ENCODE results near the gene MISP. TPM values are rescaled to one million over a fixed set of nuclear protein-coding genes. Genes with fewer than 3 reads are reported as not detected.

Gene MISP
- total RNA-seq, 4 donors from 2014 or later, result 0.11 to 1.3 (median 1.0) TPM; not detected in 1

DNA sequence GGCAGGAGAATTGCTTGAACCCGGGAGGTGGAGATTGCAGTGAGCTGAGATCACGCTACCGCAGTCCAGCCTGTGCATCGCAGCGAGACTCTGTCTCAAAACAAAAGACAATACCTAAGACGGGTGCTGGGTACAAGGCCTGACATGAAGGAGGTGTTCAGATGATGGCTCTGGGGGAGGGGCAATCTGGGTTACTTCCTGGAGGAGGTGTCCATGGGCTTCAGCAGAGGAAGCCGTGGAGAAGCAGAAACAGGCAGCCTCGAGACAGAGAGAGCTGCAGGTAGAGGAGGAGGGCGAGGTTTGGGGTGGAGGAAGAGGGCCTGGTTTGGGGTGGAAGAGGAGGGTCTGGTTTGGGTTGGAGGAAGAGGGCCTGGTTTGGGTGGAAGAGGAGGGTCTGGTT is 3.6 kb downstream of the MISP start:
- no peak for DNase-seq
- 83 to 85% methylated on average over 9 of the region's 9 CpGs for WGBS, 2 donors
- H3K27me3 ChIP-seq, result peaks cover 0 to 34% (median 0%) of the 10 kb centered on the region in 4 donors
- no peaks in the 10 kb centered on the region for H3K36me3 ChIP-seq
- H3K4me3 ChIP-seq, result no peak overlapping the region
- H3K4me1 ChIP-seq, result peaks cover 8 to 22% (median 8%) of the 10 kb centered on the region in 3 donors
- intact Hi-C loops (cut with DNase I), result no loop called here
- H3K9me3 ChIP-seq, result peaks cover 0 to 11% (median 8%) of the 10 kb centered on the region in 3 donors
- H3K27ac ChIP-seq, result no peak overlapping the region
- TF ChIP-seq, protein P1, sequence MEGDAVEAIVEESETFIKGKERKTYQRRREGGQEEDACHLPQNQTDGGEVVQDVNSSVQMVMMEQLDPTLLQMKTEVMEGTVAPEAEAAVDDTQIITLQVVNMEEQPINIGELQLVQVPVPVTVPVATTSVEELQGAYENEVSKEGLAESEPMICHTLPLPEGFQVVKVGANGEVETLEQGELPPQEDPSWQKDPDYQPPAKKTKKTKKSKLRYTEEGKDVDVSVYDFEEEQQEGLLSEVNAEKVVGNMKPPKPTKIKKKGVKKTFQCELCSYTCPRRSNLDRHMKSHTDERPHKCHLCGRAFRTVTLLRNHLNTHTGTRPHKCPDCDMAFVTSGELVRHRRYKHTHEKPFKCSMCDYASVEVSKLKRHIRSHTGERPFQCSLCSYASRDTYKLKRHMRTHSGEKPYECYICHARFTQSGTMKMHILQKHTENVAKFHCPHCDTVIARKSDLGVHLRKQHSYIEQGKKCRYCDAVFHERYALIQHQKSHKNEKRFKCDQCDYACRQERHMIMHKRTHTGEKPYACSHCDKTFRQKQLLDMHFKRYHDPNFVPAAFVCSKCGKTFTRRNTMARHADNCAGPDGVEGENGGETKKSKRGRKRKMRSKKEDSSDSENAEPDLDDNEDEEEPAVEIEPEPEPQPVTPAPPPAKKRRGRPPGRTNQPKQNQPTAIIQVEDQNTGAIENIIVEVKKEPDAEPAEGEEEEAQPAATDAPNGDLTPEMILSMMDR (IDR thresholded peaks at IDR 0.05), result no peak
- TF ChIP-seq POLR2A (IDR thresholded peaks at IDR 0.05), result no peak

DNA sequence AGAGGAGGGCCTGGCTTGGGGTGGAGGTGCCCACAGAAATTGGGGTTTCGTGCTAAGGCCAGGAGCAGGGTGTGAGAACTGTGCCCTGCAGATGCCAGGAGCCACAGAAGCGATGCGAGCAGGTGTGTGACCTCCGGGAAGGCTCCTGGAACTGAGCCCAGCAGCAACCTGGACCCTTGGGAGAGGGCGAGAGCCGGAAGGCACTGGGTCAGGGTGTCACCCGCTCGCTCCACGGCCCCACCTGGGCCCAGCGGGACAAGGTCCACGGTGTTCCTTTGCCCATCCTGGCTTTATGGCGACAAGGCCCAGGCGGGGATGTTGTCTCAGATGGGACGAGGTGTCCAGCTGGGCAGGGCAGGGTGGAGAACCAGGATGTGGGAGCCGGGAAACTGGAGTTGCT is 4.2 kb downstream of the MISP start:
- Histone ChIP-seq H3K36me3 (no peaks in the 10 kb centered on the region), H3K4me3 (no peak overlapping the region), H3K27ac (no peak overlapping the region), H3K9me3 (peaks cover 0 to 11% (median 8%) of the 10 kb centered on the region in 3 donors), H3K4me1 (peaks cover 8 to 22% (median 8%) of the 10 kb centered on the region in 3 donors), H3K27me3 (peaks cover 0 to 34% (median 0%) of the 10 kb centered on the region in 4 donors)
- TF ChIP-seq, protein P1 (IDR thresholded peaks at IDR 0.05), result no peak
- TF ChIP-seq POLR2A (IDR thresholded peaks at IDR 0.05), result no peak
- WGBS, 2 donors, result 89 to 90% methylated on average over 6 to 12 of the region's 15 CpGs
- DNase-seq, result no peak
- intact Hi-C loops (cut with DNase I), result no loop called here

DNA sequence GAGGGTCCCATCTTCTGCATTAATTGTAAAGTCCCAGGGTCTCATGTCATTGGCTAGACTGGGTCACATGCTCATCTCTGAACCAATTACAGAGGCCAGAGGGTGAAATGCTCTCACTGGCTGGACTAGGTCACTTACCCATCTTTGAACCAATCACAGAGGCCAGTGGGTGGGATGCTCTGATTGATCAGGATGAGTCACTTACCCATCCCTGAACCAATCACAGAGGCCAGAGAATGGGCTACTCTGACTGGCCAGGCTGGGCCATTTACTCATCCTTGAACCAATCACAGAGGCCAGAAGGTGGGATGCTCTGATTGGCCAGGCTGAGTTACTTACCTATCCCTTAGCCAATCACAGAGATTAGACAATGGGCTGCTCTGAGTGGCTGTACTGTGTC is 5.3 kb downstream of the MISP start:
- Histone ChIP-seq H3K27me3 (peaks cover 0 to 24% (median 0%) of the 10 kb centered on the region in 4 donors), H3K4me1 (peaks cover 4 to 16% (median 6%) of the 10 kb centered on the region in 3 donors), H3K4me3 (no peak overlapping the region), H3K9me3 (peaks cover 0 to 11% (median 8%) of the 10 kb centered on the region in 3 donors), H3K27ac (no peak overlapping the region), H3K36me3 (no peaks in the 10 kb centered on the region)
- TF ChIP-seq, protein P1 (IDR thresholded peaks at IDR 0.05), result no peak
- TF ChIP-seq POLR2A (IDR thresholded peaks at IDR 0.05), result no peak
- intact Hi-C loops (cut with DNase I), result no loop called here
- no peak for DNase-seq

DNA sequence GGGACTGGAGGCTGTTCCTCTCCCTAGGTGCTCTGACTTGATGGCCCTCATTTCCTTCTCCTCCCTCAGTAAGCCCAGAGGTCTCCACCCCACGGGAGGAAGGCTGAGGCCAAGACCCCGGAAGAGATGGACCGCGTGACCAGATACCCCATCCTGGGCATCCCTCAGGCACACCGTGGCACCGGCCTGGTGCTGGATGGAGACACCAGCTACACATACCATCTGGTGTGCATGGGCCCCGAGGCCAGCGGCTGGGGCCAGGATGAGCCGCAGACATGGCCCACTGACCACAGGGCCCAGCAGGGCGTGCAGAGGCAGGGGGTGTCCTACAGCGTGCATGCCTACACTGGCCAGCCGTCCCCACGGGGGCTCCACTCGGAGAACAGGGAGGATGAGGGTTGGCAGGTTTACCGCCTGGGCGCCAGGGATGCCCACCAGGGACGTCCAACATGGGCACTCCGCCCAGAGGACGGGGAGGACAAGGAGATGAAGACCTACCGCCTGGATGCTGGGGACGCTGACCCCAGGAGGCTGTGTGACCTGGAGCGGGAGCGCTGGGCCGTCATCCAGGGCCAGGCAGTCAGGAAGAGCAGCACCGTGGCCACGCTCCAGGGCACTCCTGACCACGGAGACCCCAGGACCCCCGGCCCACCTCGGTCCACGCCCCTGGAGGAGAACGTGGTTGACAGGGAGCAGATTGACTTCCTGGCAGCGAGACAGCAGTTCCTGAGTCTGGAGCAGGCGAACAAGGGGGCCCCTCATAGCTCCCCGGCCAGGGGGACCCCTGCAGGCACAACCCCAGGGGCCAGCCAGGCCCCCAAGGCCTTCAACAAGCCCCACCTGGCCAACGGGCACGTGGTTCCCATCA is 6.1 kb downstream of the MISP start:
- 80% methylated on average over 1 to 18 of the region's 36 CpGs for WGBS, 2 donors
- no peak overlapping the region for H3K27ac ChIP-seq
- H3K36me3 ChIP-seq, result no peaks in the 10 kb centered on the region
- peaks cover 0 to 11% (median 8%) of the 10 kb centered on the region in 3 donors for H3K9me3 ChIP-seq
- H3K27me3 ChIP-seq, result peaks cover 0 to 16% (median 0%) of the 10 kb centered on the region in 4 donors
- no peak overlapping the region for H3K4me3 ChIP-seq
- intact Hi-C loops (cut with DNase I), result no loop called here
- no peak for DNase-seq
- H3K4me1 ChIP-seq, result peaks cover 0 to 7% (median 0%) of the 10 kb centered on the region in 3 donors
- TF ChIP-seq, protein P1 (IDR thresholded peaks at IDR 0.05), result no peak
- no peak for TF ChIP-seq POLR2A (IDR thresholded peaks at IDR 0.05)
